ENCODE data around the gene KRTAP10-4. TPM values are rescaled to one million over a fixed set of nuclear protein-coding genes. Genes with fewer than 3 reads are reported as not detected.

The KRTAP10-4 gene
- total and polyA plus RNA-seq, 3 donors from 2014 or later, result 0.24 TPM; not detected in 2

GRCh38 chr21:44527156-44527982 lies 46.2 kb upstream of the KRTAP10-4 start:
- H3K27ac ChIP-seq, result no peak overlapping the region
- no peak for DNase-seq
- TF ChIP-seq CTCF (IDR thresholded peaks at IDR 0.05), result no peak
- TF ChIP-seq POLR2A (IDR thresholded peaks at IDR 0.05), result no peak
- WGBS, 2 donors, result 92% methylated on average over 35 to 37 of the region's 37 CpGs
- no peaks in the 10 kb centered on the region for H3K36me3 ChIP-seq (ENCODE audit: low read depth, missing control alignments)
- no peaks in the 10 kb centered on the region for H3K27me3 ChIP-seq
- no peaks in the 10 kb centered on the region for H3K4me1 ChIP-seq
- no peaks in the 10 kb centered on the region for H3K9me3 ChIP-seq
- intact Hi-C loops (cut with DNase I; ENCODE audit: low total_unique reads), result no loop called here
- H3K4me3 ChIP-seq, result no peak overlapping the region

GRCh38 chr21:44527983-44528633 lies 45.4 kb upstream of the KRTAP10-4 start:
- Histone ChIP-seq H3K9me3 (no peaks in the 10 kb centered on the region), H3K27ac (no peak overlapping the region), H3K27me3 (no peaks in the 10 kb centered on the region), H3K4me1 (no peaks in the 10 kb centered on the region), H3K36me3 (ENCODE audit: low read depth, missing control alignments) (no peaks in the 10 kb centered on the region), H3K4me3 (no peak overlapping the region)
- no peak for DNase-seq
- WGBS, 2 donors, result 87 to 88% methylated on average over 15 to 18 of the region's 18 CpGs
- intact Hi-C loops (cut with DNase I; ENCODE audit: low total_unique reads), result no loop called here
- TF ChIP-seq CTCF (IDR thresholded peaks at IDR 0.05) (no peak), POLR2A (IDR thresholded peaks at IDR 0.05) (no peak)

GRCh38 chr21:44528634-44528995 lies 44.9 kb upstream of the KRTAP10-4 start:
- Histone ChIP-seq H3K36me3 (ENCODE audit: low read depth, missing control alignments) (no peaks in the 10 kb centered on the region), H3K27ac (no peak overlapping the region), H3K4me3 (no peak overlapping the region), H3K4me1 (no peaks in the 10 kb centered on the region), H3K9me3 (no peaks in the 10 kb centered on the region), H3K27me3 (no peaks in the 10 kb centered on the region)
- intact Hi-C loops (cut with DNase I; ENCODE audit: low total_unique reads), result no loop called here
- no peak for DNase-seq
- WGBS, 2 donors, result 92 to 93% methylated on average over 8 to 10 of the region's 10 CpGs
- no peak for TF ChIP-seq CTCF (IDR thresholded peaks at IDR 0.05)
- TF ChIP-seq POLR2A (IDR thresholded peaks at IDR 0.05), result no peak

- TF ChIP-seq POLR2A (IDR thresholded peaks at IDR 0.05), result no peak
- no peak for TF ChIP-seq CTCF (IDR thresholded peaks at IDR 0.05)
- no peak overlapping the region for H3K4me3 ChIP-seq
- no peak overlapping the region for H3K27ac ChIP-seq
- no peaks in the 10 kb centered on the region for H3K36me3 ChIP-seq (ENCODE audit: low read depth, missing control alignments)
- no peaks in the 10 kb centered on the region for H3K27me3 ChIP-seq
- no peaks in the 10 kb centered on the region for H3K4me1 ChIP-seq
- DNase-seq, result no peak
- 93 to 94% methylated on average over 15 to 17 of the region's 17 CpGs for WGBS, 2 donors
- no peaks in the 10 kb centered on the region for H3K9me3 ChIP-seq
- intact Hi-C loops (cut with DNase I; ENCODE audit: low total_unique reads), result no loop called here
Observed at GRCh38 chr21:44529011-44529421, 44.5 kb upstream of the KRTAP10-4 start.
